ENCODE measurements around the gene IL17RD.

The IL17RD gene

GRCh38 chr3:57164657-57165573 lies at the start of gene IL17RD:
TSS of gene IL17RD (minus strand) at chr3:57165353. CDS start at chr3:57165286, 67 bp downstream.
- DNase-seq = peak; percentile 67 to 70

DNA sequence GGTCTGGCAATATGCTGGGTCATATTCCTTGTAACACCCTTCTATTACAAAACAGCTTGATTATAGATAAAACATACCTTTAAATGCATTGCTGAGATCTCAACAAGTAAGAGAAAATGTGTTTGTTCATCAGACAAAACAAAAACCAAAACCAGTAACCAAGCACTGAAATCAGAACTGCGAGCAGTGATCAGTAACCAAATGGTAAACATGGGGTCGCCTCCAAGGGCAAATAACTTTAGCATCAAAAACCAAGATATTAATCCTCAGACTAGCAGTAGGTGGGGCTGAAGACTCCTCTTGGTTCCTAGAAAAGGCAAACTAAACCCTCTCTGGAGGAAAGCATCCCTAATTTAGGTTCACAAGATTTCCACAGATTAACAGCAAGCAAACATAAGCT lies 41.3 kb upstream of the IL17RD start:
- DNase-seq = no peak

DNA sequence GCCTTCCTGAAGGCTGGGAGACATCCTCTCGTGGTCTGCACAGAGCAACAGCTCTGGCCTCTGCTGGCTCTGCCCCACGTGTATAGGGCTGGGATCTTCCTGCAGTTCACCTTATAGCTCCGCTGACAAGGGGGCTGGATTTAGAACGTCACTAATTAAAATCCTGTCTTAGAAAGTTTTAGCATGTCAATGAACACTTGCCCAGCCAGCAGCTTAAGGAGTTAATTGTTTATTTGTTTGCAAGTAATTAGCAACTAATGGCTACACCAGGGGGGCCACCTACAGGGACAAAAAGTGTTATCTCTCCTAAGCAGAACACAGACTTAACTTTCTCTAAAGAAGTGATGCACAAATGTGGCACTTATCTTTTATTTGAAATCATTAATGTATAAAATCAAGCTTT lies 34.7 kb upstream of the IL17RD start, which contains the start of gene HESX1:
Gene HESX1 (minus strand): TSS at position 84 of the 403 bp plus-strand sequence. CDS start 60 bp downstream, at position 24.
- no peak for DNase-seq

- DNase-seq = no peak
Observed at GRCh38 chr3:57194641-57195040, 29.5 kb upstream of the IL17RD start.

- no peak for DNase-seq
Observed at GRCh38 chr3:57192028-57192427, 26.9 kb upstream of the IL17RD start.

DNA sequence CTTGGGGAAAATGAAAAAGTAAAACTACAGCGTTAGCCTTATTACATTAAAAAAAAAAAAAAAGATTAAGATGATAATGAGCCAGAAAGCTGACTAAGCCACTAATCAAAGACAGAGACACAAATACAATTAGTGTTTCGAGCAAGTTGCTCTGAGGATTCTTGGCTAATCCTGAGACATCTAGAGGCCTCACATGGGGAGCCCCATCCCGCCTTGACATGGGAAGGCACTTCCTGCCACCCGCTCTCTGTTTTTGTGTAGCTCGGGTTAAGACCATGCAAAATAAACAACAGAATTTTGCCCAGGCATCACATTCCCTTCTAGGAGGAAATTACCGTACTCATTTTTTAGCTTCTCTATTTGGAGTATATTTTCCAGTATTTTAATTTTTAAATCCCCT lies 19.4 kb upstream of the IL17RD start:
- DNase-seq = no peak

DNA sequence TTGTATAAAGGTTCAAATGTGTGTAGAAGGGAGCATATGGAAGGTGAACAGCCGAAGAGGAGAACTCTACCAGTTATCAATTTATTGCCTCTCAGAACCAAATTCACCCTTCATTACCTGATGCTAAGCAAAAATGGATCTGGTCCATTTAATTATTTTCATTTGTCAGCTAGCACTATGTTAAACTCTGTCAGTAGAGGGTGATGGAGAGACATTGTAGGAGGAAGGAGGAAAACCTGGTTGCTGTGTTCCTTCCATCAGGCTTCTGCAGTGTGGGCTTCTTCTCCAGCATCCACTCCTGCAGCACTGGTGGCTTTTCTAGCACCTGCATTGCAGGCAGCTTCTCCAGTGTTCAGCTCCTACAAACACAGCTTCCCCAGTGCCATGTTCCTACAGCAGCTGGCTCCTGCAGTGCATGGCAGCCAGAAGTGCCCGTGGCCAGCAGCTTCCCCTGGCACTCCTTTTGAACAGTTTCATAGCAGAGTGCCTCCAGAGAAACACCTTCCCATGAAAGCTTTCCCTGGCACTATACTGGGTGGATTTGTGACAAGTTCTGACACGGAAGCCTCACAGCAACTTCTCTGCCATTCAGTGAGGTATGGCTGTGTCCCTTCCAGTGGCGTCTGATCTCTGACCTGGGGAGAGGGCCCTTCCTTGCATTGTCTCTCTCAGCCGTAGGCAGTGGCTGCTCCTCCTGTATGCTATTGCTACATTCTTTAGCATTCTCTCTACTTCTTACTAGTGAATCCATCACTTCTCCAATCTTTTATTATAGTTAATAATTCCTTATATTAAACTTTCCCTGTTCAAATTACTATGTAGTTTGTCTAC lies 14.6 kb upstream of the IL17RD start:
- DNase-seq = no peak

DNA sequence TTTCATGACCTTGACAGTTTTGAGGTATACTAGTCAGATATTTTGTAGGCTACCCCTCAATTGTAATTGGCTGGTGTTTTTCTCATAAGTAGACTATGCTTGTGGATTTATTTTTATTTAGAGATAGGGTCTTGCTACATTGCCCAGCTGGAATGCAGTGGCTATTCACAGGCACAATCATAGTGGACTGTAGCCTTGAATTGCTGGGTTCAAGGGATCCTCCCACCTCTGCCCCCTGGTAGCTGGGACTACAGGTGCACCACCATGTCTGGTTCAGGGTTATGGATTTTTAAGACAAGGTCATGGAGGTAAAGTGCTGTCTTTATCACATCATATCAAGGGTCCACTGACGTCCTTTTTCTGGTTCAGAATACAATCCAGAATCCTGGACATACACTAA lies 10.9 kb upstream of the IL17RD start:
- DNase-seq = no peak

DNA sequence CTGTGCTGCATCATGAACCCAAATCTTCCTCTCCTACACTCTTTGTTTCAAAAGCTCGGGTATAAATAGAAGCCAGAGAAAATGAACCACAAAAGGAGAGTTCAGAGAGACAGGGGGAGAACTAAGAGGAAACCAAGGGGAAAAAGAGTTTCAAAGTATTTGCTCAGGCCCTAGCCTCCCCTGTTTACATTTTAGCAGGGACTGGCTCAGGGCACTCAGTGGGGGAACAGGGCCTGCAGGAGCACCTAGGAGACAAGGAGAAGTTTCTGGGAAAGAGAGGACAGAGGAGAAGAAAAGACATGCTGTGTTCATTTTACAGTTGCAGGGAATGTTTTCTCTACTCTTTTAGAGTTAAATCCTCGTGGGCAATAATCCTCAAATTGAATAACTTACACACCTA lies 8.5 kb upstream of the IL17RD start:
- no peak for DNase-seq

DNA sequence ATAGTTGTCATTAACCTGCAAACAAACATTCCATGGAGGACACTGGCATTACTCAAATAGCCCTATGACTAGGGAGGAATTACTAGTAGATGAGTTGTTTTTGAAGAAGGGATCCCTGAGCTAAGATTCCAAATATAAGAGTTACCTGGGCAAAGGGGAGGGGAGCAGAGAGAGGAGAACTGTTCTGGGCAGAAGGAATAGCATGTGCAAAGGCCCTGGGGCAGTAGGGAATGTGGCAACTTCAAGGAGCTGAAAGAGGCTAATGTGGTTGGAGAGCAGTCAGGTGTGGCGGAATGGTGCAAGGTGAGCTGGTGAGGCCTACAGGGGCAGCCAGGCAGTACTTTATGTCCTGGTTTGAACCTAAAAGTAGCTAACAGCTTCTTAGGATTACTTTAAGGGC lies 5.8 kb upstream of the IL17RD start:
- no peak for DNase-seq

- DNase-seq = peak; percentile 71 to 78
Observed at GRCh38 chr3:57169872-57170623, 4.9 kb upstream of the IL17RD start.

GRCh38 chr3:57169108-57169507 lies 4.0 kb upstream of the IL17RD start:
- DNase-seq = no peak

- no peak for DNase-seq
Observed at GRCh38 chr3:57168151-57168550, 3.0 kb upstream of the IL17RD start.

DNA sequence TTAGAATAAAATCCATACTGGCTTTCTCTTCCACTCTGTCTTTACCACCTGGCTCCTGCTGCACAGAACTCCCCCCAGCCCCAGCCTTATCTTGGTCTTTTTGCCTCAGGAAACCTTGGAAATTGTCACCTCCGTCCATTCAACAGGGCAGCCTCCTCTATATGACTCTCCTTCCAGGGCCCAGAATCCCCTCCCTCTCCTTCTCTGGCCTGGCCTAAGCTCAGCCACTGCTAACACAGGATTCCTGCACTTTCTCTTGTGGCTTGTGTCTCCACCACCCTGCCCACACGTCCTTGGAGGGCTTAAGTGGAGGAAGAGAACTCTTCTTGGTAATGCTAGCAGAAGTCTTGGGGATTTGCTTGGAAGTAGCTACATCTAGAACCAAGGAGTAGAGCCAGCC lies 1.5 kb upstream of the IL17RD start:
- no peak for DNase-seq

DNA sequence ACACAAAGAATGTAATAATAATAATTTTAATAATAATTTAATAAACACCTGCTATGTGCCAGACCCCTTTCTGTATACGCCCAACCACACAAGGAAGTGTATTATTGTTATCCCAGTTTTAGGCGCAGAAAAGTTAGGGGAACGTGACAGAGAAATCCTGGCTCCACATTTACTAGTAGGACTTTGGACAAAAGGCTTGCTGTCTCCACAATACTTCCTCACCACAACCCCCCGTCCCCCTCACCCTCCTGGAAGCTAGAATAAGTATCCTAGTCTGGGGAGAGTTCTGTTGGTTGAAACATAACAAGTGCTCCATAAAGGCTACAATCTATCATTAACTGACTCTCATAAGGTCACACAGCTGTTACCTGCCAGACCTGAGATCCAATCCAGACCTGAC lies 488 bp upstream of the IL17RD start:
- no peak for DNase-seq

DNA sequence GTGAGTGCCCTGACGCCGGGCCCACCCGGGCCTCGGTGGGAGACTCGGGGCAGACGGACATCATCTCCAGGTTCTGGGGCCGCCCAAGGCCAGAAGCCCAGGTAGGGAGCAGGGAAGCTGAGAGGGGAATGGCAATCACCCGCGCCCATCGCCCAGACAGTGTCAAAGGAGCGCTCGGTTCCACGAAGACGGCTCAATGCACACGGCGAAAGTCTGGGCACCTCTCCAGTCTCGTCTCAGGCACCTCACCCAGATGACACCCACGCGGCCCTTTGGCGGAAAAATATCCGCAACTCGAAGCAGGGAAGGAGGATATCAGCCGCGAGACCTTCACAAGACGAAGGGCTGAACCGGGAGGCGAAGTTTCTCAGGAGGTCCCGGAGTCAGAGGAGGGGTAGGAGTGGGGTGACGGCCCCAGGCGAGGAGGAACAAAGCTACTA lies 916 bp downstream of the IL17RD start:
- peak; percentile 38 to 54 for DNase-seq

- DNase-seq = no peak
Observed at GRCh38 chr3:57163751-57164150, 1.4 kb downstream of the IL17RD start.

GRCh38 chr3:57161915-57162314 lies 3.2 kb downstream of the IL17RD start:
- DNase-seq = no peak

GRCh38 chr3:57160765-57161538 lies 4.2 kb downstream of the IL17RD start:
- no peak for DNase-seq

DNA sequence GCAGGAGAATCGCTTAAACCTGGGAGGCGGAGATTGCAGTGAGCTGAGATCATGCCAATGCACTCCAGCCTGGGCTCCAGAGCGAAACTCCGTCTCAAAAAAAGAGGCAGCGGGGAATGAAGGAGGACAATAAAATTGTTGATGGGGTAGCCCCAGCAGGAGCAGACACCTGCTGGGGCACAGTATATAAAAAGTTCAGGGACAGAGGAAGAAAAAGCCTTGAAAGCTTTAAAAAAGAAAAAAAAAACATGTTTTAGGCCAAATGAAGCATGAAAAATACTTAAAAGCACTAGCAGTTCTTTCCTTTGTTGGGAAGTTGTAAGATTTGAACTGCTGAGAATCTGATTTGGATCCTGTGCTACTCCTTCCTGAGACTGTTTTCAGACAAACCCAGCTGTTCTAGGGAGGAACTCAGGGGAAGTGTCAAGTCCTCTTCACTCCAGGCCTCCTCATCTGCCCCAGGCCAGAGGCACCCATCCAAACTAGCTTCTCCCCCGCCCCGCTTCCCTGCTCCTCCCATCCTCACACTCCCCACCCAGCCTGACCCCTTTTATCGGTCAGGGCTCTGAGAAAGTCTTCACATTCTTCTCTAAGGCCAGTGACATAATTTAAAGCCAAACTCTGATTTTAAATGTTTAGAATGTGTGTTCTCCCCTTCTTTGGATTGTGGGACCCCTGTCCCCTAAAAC lies 4.9 kb downstream of the IL17RD start:
- no peak for DNase-seq
